ENCODE measurements around the gene OR2A2.

The OR2A2 gene

GRCh38 chr7:144144426-144144825 lies 35.0 kb downstream of the OR2A2 start:
- DNase-seq, result no peak

- no peak for DNase-seq
Observed at GRCh38 chr7:144148224-144148827, 38.9 kb downstream of the OR2A2 start.

GRCh38 chr7:144158861-144159260 lies 49.5 kb downstream of the OR2A2 start:
- DNase-seq, result no peak
